ENCODE measurements around the gene ZNF804B.

DNA sequence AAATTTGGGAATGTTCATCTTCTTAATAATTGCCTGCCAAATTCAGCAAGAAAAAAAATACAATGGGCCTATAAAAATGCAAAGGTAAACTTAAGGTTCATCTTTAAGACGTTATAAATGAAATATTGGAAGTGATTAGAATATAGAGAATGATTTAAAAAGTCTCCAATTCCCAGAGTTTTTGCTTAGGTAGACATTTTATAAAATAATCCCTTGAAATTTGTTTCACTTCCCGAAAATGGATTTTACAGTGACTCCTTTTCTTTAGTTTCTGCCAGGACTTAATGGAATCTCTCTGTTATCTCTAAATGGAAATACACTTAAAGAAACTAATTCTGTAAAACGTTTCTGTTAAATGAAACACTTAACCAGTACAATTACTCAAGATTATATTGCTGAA lies 580.2 kb downstream of the ZNF804B start:
- TF ChIP-seq POLR2AphosphoS5 (IDR thresholded peaks at IDR 0.05) = no peak
- TF ChIP-seq, protein P1, sequence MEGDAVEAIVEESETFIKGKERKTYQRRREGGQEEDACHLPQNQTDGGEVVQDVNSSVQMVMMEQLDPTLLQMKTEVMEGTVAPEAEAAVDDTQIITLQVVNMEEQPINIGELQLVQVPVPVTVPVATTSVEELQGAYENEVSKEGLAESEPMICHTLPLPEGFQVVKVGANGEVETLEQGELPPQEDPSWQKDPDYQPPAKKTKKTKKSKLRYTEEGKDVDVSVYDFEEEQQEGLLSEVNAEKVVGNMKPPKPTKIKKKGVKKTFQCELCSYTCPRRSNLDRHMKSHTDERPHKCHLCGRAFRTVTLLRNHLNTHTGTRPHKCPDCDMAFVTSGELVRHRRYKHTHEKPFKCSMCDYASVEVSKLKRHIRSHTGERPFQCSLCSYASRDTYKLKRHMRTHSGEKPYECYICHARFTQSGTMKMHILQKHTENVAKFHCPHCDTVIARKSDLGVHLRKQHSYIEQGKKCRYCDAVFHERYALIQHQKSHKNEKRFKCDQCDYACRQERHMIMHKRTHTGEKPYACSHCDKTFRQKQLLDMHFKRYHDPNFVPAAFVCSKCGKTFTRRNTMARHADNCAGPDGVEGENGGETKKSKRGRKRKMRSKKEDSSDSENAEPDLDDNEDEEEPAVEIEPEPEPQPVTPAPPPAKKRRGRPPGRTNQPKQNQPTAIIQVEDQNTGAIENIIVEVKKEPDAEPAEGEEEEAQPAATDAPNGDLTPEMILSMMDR (IDR thresholded peaks at IDR 0.05) = no peak
